Coronary artery (tissue), 2 donors: ENCODE results near the gene RNU7-1.

Source experiments
- DNase-seq: peaks from one replicate; pipeline ENCODE4 v3.0.0-alpha.2; 2017; ENCODE audit warnings: low spot score
- H3K27ac ChIP-seq, 2 donors: fragments of 200-600 bp; sonication (generic); one replicate each; pipeline ENCODE4 v1.5.1; 2016 to 2019
- H3K4me3 ChIP-seq: fragments of 200-600 bp; sonication (generic); 2 replicates; pipeline ENCODE4 v1.5.1; 2016; ENCODE audit warnings: mild to moderate bottlenecking, moderate library complexity
- CTCF ChIP-seq: fragments of 200-600 bp; sonication (generic); IDR thresholded peaks from one replicate; pipeline ENCODE4 v1.5.1; 2019; ENCODE audit warnings: antibody characterized with exemption

The RNU7-1 gene

GRCh38 chr12:6980075-6980474 is 36.5 kb downstream of the RNU7-1 start:
- no peak for DNase-seq
- H3K27ac ChIP-seq = no peak overlapping the region
- H3K4me3 ChIP-seq = no peak overlapping the region
- no peak for TF ChIP-seq CTCF

GRCh38 chr12:6980740-6981139 is 37.1 kb downstream of the RNU7-1 start:
- Histone ChIP-seq H3K4me3 (no peak overlapping the region), H3K27ac (no peak overlapping the region)
- DNase-seq = no peak
- TF ChIP-seq CTCF = no peak

- TF ChIP-seq CTCF = no peak
- no peak for DNase-seq
- no peak overlapping the region for H3K27ac ChIP-seq
Measured at GRCh38 chr12:6981152-6982052, 37.8 kb downstream of the RNU7-1 start.

GRCh38 chr12:6982532-6982931 is 38.9 kb downstream of the RNU7-1 start:
- TF ChIP-seq CTCF = no peak
- Histone ChIP-seq H3K27ac (no peak overlapping the region), H3K4me3 (no peak overlapping the region)
- DNase-seq = no peak

More at GRCh38 chr12:6981152-6982052, 37.8 kb downstream of the RNU7-1 start:
- no peak overlapping the region for H3K4me3 ChIP-seq

GRCh38 chr12:6987956-6988553 is 44.4 kb downstream of the RNU7-1 start:
- no peak for DNase-seq
- Histone ChIP-seq H3K27ac (no peak overlapping the region), H3K4me3 (no peak overlapping the region)
- TF ChIP-seq CTCF = no peak
